Stomach (tissue), 4 donors: Measurements from ENCODE around the gene PTPRM.

Experiments
- EP300 ChIP-seq: sonication (generic); formaldehyde crosslinking; IDR thresholded peaks from one replicate; pipeline ENCODE4 v1.6.1; 2017; ENCODE audit warnings: antibody characterized with exemption
- POLR2A ChIP-seq, 4 donors: fragments of 450-650 bp; IDR thresholded peaks; one replicate each; pipeline ENCODE4 v1.6.1; 2016; ENCODE audit warnings: antibody characterized with exemption in 4 of 4, control low read depth in 2 of 4, mild to moderate bottlenecking in 1 of 4, moderate library complexity in 1 of 4
- TF ChIP-seq, protein P1 (sequence below), 7 experiments: fragments of 450-650 bp in 4 of 7; fragments of 200-600 bp in 3 of 7; sonication (generic) in 3 of 7; IDR thresholded peaks; one replicate each; pipeline ENCODE4 v1.5.1; 2016 to 2019; ENCODE audit warnings: antibody characterized with exemption in 7 of 7, control low read depth in 2 of 7, mild to moderate bottlenecking in 1 of 7

DNA sequence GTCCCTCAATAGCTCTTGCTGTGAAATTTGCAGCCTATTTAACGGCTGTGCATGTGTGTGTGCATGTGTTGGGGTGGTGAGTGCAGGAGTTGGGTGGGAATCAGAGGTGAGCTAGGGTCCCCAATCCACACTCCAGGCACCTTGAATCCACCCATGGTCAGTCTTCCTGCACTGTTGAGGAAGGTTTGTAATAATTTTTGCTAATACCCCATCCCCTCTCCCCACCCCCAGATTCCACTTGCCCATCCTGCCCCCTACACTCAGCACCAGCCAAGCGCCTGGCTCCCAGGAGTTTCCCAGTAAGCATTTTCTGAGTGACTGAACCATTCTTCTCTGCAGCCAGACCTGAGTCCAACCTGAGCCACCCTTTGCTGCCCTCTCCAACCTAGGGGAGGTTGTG, 833.7 kb downstream of the PTPRM start:
- TF ChIP-seq, protein P1, sequence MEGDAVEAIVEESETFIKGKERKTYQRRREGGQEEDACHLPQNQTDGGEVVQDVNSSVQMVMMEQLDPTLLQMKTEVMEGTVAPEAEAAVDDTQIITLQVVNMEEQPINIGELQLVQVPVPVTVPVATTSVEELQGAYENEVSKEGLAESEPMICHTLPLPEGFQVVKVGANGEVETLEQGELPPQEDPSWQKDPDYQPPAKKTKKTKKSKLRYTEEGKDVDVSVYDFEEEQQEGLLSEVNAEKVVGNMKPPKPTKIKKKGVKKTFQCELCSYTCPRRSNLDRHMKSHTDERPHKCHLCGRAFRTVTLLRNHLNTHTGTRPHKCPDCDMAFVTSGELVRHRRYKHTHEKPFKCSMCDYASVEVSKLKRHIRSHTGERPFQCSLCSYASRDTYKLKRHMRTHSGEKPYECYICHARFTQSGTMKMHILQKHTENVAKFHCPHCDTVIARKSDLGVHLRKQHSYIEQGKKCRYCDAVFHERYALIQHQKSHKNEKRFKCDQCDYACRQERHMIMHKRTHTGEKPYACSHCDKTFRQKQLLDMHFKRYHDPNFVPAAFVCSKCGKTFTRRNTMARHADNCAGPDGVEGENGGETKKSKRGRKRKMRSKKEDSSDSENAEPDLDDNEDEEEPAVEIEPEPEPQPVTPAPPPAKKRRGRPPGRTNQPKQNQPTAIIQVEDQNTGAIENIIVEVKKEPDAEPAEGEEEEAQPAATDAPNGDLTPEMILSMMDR (IDR thresholded peaks at IDR 0.05), result no peak
- TF ChIP-seq POLR2A (IDR thresholded peaks at IDR 0.05), result no peak
- no peak for TF ChIP-seq EP300
